ENCODE measurements around the gene EPHB1. TPM values are rescaled to one million over a fixed set of nuclear protein-coding genes. Genes with fewer than 3 reads are reported as not detected.

EPHB1 gene
- total RNA-seq, 1 donor from 2014 or later, result 1.6 TPM

GRCh38 chr3:134846911-134847317, 51.9 kb downstream of the EPHB1 start:
- no peak overlapping the region for H3K27ac ChIP-seq
- H3K4me3 ChIP-seq, result no peak overlapping the region
- no peaks in the 10 kb centered on the region for H3K36me3 ChIP-seq
- TF ChIP-seq, protein P1, sequence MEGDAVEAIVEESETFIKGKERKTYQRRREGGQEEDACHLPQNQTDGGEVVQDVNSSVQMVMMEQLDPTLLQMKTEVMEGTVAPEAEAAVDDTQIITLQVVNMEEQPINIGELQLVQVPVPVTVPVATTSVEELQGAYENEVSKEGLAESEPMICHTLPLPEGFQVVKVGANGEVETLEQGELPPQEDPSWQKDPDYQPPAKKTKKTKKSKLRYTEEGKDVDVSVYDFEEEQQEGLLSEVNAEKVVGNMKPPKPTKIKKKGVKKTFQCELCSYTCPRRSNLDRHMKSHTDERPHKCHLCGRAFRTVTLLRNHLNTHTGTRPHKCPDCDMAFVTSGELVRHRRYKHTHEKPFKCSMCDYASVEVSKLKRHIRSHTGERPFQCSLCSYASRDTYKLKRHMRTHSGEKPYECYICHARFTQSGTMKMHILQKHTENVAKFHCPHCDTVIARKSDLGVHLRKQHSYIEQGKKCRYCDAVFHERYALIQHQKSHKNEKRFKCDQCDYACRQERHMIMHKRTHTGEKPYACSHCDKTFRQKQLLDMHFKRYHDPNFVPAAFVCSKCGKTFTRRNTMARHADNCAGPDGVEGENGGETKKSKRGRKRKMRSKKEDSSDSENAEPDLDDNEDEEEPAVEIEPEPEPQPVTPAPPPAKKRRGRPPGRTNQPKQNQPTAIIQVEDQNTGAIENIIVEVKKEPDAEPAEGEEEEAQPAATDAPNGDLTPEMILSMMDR (IDR thresholded peaks at IDR 0.05), result no peak
- no peak for DNase-seq
- no peaks in the 10 kb centered on the region for H3K4me1 ChIP-seq
- peak; percentile 11 for ATAC-seq
- intact Hi-C loops (cut with DNase I), result no loop called here
- peaks cover 3% of the 10 kb centered on the region for H3K9me3 ChIP-seq
- no peaks in the 10 kb centered on the region for H3K27me3 ChIP-seq

DNA sequence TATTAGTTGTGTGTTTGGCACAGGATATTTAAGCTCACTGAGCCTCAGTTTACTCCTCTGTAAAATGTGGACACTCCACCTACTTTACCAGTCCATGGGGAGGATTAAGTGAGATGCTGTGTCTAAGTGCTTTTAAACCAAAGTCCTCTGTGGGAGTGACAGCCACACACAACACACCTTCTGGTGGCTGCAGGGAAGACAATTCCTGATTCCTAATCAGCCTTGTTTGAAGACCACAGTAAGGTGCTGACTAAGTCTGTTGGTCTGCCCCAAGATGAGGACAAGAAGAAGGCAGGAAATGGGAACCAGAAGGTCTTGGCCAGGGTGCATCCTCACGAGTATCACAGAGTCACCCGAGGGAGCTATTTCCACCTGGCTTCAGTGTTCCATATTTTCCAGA, 52.3 kb downstream of the EPHB1 start:
- Histone ChIP-seq H3K4me3 (no peak overlapping the region), H3K36me3 (no peaks in the 10 kb centered on the region), H3K27me3 (no peaks in the 10 kb centered on the region), H3K9me3 (peaks cover 3% of the 10 kb centered on the region), H3K27ac (no peak overlapping the region), H3K4me1 (no peaks in the 10 kb centered on the region)
- TF ChIP-seq, protein P1 (IDR thresholded peaks at IDR 0.05), result no peak
- ATAC-seq (no peak), DNase-seq (no peak)
- intact Hi-C loops (cut with DNase I), result no loop called here

DNA sequence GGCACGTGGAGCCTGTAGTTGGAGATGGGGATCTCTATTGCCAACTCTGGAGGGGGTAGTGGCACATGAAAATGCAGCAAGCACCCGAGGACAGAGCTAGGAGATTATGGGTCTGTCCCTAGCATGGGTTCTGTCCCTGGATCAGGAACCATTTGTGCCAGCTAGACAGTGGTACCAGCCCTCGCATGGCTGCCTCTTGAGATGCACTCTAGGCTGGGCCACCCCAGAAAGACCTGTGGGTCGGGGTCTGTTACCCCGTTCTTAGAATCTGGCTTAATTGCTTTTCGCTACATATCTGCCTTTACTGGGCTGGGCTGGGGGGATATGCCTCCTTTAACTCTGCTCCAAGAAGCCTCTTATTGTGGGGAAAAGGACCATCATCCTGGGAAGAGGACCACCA, 54.5 kb downstream of the EPHB1 start:
- intact Hi-C loops (cut with DNase I), result no loop called here
- TF ChIP-seq, protein P1 (IDR thresholded peaks at IDR 0.05), result no peak

DNA sequence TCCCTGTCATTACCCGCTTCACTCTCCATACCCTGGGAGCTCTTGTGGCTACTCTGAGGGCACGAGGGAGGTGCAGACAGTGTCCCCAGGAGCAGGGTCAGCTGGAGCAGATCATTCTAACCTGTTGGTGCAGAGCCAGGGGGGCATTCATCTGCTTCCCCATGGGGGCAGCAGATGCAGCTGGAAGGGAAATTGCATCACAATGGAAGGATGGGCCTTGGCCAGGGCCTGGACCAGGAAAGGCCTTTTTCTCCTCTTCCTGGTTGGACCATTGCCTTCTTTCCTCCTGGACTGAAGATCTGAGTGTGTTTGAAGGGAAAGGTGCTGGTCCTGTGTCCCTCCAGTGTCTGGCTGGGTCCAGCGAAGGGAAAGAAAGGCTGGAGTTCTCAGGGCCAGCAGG, 55.7 kb downstream of the EPHB1 start:
- Histone ChIP-seq H3K27ac (no peak overlapping the region), H3K4me1 (no peaks in the 10 kb centered on the region), H3K4me3 (no peak overlapping the region), H3K27me3 (no peaks in the 10 kb centered on the region), H3K9me3 (no peaks in the 10 kb centered on the region), H3K36me3 (no peaks in the 10 kb centered on the region)
- ATAC-seq (no peak), DNase-seq (no peak)
- intact Hi-C loops (cut with DNase I), result no loop called here
- TF ChIP-seq, protein P1 (IDR thresholded peaks at IDR 0.05), result no peak

More for the DNA sequence above, 54.5 kb downstream of the EPHB1 start:
- Histone ChIP-seq H3K27ac (no peak overlapping the region), H3K9me3 (no peaks in the 10 kb centered on the region), H3K4me3 (no peak overlapping the region), H3K36me3 (no peaks in the 10 kb centered on the region), H3K4me1 (no peaks in the 10 kb centered on the region), H3K27me3 (no peaks in the 10 kb centered on the region)
- ATAC-seq (no peak), DNase-seq (no peak)

DNA sequence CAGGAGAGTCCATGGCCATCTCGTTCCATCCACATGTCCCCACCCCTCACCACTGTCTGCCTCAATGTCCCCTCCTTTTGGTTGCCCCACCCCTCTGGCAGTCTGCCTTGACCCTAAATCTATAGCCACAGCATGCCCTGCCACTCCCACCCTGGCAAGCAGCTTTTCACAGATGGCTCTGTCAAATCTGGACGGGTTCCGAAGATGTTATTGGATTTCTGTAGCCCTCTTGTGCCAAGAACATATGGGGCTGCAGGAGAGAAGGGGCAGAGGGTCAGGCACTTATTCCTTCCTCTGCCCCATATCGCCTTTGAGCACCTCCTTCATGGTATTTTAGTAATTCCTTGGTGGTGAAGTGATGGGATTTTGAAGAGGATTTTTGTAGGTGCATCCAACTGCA, 57.1 kb downstream of the EPHB1 start:
- no peak for DNase-seq
- H3K4me3 ChIP-seq, result no peak overlapping the region
- H3K36me3 ChIP-seq, result no peaks in the 10 kb centered on the region
- no peaks in the 10 kb centered on the region for H3K4me1 ChIP-seq
- no peaks in the 10 kb centered on the region for H3K9me3 ChIP-seq
- intact Hi-C loops (cut with DNase I), result no loop called here
- ATAC-seq, result no peak
- TF ChIP-seq, protein P1 (IDR thresholded peaks at IDR 0.05), result no peak
- no peaks in the 10 kb centered on the region for H3K27me3 ChIP-seq
- H3K27ac ChIP-seq, result no peak overlapping the region

- intact Hi-C loops (cut with DNase I), result no loop called here
- Histone ChIP-seq H3K27me3 (no peaks in the 10 kb centered on the region), H3K36me3 (no peaks in the 10 kb centered on the region), H3K4me3 (no peak overlapping the region), H3K27ac (no peak overlapping the region), H3K4me1 (no peaks in the 10 kb centered on the region), H3K9me3 (no peaks in the 10 kb centered on the region)
- ATAC-seq, result peak; percentile 12
- TF ChIP-seq, protein P1 (IDR thresholded peaks at IDR 0.05), result no peak
- no peak for DNase-seq
Measured at GRCh38 chr3:134852893-134853351, 57.9 kb downstream of the EPHB1 start.

Data from upper lobe of right lung (tissue), 1 donor.